Sigmoid colon (tissue), 4 donors: ENCODE results near the gene TGM4.

Experiments
- CTCF ChIP-seq, 4 experiments: fragments of 450-650 bp in 3 of 4; fragments of 200-600 bp in 1 of 4; IDR thresholded peaks; one replicate each; pipeline ENCODE4 v1.5.1; 2016 to 2019; ENCODE audit warnings: antibody characterized with exemption in 4 of 4, mild to moderate bottlenecking in 3 of 4, moderate library complexity in 2 of 4
- EP300 ChIP-seq, 4 donors: sonication (generic); formaldehyde crosslinking; IDR thresholded peaks; one replicate each; pipeline ENCODE4 v1.6.1; 2017; ENCODE audit warnings: antibody characterized with exemption in 4 of 4
- POLR2A ChIP-seq, 2 donors: fragments of 450-650 bp; IDR thresholded peaks; one replicate each; pipeline ENCODE4 v1.6.1; 2016; ENCODE audit warnings: antibody characterized with exemption in 2 of 2, mild to moderate bottlenecking in 2 of 2, moderate library complexity in 2 of 2
- POLR2AphosphoS5 ChIP-seq, 4 donors: sonication (generic); formaldehyde crosslinking; IDR thresholded peaks; one replicate each; pipeline ENCODE4 v1.6.1; 2017; ENCODE audit warnings: antibody characterized with exemption in 4 of 4

- peak in 1 of 4 experiments; percentile 7 for TF ChIP-seq CTCF (IDR thresholded peaks at IDR 0.05)
- TF ChIP-seq POLR2A (IDR thresholded peaks at IDR 0.05), result no peak
- no peak for TF ChIP-seq POLR2AphosphoS5 (IDR thresholded peaks at IDR 0.05)
- TF ChIP-seq EP300 (IDR thresholded peaks at IDR 0.05), result no peak
Observed at GRCh38 chr3:44914936-44915335, 40.5 kb downstream of the TGM4 start.
